NCI-H1930 (cell line): ENCODE results near the gene TTLL4.

Source experiments
- DNase-seq, 2 experiments: peaks; one replicate each; lab custom pipeline; 2025; lab: John Stamatoyannopoulos, UW

Gene TTLL4

GRCh38 chr2:218785103-218785502, 74.5 kb downstream of the TTLL4 start:
- no peak for DNase-seq

GRCh38 chr2:218786133-218786532, 75.5 kb downstream of the TTLL4 start:
- no peak for DNase-seq

GRCh38 chr2:218788529-218789255, 78.1 kb downstream of the TTLL4 start:
- DNase-seq, result no peak

- DNase-seq, result no peak
Measured at GRCh38 chr2:218792433-218792832, 81.8 kb downstream of the TTLL4 start.

- no peak for DNase-seq
Measured at GRCh38 chr2:218796691-218797090, 86.1 kb downstream of the TTLL4 start.

- no peak for DNase-seq
Measured at GRCh38 chr2:218798767-218799504, 88.3 kb downstream of the TTLL4 start.

GRCh38 chr2:218799990-218800389, 89.4 kb downstream of the TTLL4 start:
- no peak for DNase-seq

- no peak for DNase-seq
Measured at GRCh38 chr2:218802386-218802994, 91.9 kb downstream of the TTLL4 start.

- DNase-seq, result no peak
Measured at GRCh38 chr2:218804817-218805216, 94.2 kb downstream of the TTLL4 start.
